ENCODE data around the gene TMC5.

TMC5 gene

DNA sequence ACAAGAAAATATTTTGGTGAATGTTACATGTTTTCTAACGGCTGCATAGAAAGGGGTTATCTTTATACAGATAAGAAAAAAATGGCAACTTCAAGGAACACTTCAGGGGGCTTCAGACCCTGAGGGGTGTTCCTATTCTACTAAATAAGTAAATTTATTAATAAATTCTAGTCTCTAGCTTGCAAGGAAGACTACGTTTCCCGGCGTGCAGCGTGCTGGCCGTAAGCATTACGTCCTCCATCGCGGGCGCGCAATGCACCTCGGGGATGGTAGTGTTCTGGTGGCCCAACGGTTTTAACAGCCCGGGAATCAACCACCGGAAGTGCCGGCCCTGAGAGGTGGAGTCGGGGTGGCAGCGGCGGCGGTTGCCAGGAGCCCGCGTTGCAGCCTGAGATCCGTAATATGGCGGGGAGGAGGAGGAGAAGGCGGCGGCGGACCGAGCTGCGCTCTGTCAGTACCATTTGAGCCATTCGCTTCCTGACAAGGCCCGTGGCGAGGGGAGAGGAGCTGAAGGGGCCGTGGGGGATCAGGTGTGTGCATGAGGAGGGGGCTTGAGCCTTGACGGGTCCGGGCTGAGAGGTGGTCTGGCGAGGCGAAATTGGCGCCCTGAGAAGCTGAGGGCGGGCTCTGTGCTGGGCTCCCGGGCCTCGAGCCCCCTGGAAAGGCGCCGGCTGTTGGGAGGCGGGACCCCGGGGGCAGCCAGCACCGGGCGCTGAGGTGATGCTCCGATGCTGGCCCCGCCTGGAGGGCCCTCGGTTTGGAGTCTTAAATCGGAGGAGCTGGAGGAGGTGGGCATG is 106.1 kb downstream of the TMC5 start, which contains the start of gene CCP110:
CCP110 (plus strand) TSS at position 384 of the 797 bp plus-strand sequence. CDS start 3,940 bp downstream, outside the sequence.
- DNase-seq (ENCODE audit: low spot score) = peak; percentile 93
- in situ Hi-C loops (cut with MboI; ENCODE audit: low pct_unique_long_range_greater_than_20kb, low sequenced_read_pairs, unreplicated experiment) = no loop called here
- TF ChIP-seq, protein P1, sequence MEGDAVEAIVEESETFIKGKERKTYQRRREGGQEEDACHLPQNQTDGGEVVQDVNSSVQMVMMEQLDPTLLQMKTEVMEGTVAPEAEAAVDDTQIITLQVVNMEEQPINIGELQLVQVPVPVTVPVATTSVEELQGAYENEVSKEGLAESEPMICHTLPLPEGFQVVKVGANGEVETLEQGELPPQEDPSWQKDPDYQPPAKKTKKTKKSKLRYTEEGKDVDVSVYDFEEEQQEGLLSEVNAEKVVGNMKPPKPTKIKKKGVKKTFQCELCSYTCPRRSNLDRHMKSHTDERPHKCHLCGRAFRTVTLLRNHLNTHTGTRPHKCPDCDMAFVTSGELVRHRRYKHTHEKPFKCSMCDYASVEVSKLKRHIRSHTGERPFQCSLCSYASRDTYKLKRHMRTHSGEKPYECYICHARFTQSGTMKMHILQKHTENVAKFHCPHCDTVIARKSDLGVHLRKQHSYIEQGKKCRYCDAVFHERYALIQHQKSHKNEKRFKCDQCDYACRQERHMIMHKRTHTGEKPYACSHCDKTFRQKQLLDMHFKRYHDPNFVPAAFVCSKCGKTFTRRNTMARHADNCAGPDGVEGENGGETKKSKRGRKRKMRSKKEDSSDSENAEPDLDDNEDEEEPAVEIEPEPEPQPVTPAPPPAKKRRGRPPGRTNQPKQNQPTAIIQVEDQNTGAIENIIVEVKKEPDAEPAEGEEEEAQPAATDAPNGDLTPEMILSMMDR (IDR thresholded peaks at IDR 0.05; ENCODE audit: extremely low read depth, insufficient read depth, missing control alignments) = no peak

DNA sequence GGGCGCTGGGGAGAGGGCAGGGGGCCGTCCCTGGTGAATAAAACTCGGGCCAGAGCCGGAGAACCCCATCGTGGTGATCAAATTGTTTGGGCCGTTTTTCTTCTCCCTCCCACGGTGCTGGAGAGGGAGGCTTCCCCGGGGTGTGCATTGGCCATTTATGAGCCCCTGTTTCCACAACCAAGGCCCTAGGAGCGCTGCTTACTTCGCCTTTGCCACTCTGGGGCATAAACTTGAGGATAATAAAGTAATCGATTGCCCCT is 106.6 kb downstream of the TMC5 start:
- in situ Hi-C loops (cut with MboI; ENCODE audit: low pct_unique_long_range_greater_than_20kb, low sequenced_read_pairs, unreplicated experiment) = no loop called here
- TF ChIP-seq, protein P1 (IDR thresholded peaks at IDR 0.05; ENCODE audit: extremely low read depth, insufficient read depth, missing control alignments) = no peak
- DNase-seq (ENCODE audit: low spot score) = no peak

DNA sequence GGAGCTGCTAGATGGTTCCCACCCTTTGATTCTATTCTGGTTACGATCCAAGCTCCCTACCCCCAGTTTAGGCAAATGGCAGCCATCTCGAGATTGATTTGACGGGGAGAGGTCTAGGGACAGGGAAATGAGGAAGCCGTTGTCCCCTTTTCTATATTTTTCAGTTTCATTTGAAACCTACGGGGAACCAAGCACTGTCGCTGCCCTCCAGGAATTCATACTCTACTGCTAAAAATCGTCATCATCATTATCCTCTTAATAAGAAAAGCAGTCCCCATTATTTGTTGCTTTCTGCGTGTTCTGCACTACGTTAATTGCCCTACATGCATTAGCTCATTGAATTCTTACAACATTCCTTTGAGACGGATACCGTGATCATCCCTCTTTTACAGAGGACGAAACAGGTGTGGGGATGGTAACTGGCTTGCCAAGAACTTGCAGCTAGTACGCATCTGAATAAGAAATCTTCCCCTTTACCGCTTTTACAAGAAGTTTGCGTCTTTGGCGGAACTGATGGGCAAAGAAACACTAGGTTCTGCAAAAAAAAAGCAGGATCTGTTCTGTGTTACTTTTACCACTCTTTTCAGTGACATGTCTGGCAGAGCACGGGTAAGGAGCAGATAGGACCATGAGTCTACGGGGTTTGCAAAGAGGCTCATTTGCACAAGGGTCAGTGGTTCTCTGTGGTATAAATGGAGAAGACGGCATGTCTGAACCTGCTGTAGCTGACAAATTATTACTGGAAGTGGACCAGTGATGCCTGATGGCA is 107.1 kb downstream of the TMC5 start:
- in situ Hi-C loops (cut with MboI; ENCODE audit: low pct_unique_long_range_greater_than_20kb, low sequenced_read_pairs, unreplicated experiment) = no loop called here
- peak; percentile 42 for DNase-seq (ENCODE audit: low spot score)
- TF ChIP-seq, protein P1 (IDR thresholded peaks at IDR 0.05; ENCODE audit: extremely low read depth, insufficient read depth, missing control alignments) = no peak

DNA sequence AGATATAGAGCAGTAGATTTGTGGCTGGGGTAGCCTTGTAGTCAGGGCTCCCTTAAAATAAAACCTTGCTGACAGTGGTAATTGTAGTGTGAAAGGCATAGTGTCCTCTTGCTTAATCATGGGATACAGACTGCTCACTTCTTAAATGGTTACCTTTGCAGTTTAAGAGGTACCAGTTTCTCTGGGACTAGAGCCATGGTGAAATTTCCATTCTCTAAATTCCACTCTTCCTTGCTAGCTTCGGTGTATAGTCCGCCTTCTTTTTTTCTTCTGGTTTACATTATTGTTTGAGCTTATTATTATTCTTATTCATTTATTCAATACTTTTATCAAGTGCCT is 107.7 kb downstream of the TMC5 start:
- DNase-seq (ENCODE audit: low spot score) = no peak
- TF ChIP-seq, protein P1 (IDR thresholded peaks at IDR 0.05; ENCODE audit: extremely low read depth, insufficient read depth, missing control alignments) = no peak
- in situ Hi-C loops (cut with MboI; ENCODE audit: low pct_unique_long_range_greater_than_20kb, low sequenced_read_pairs, unreplicated experiment) = no loop called here

DNA sequence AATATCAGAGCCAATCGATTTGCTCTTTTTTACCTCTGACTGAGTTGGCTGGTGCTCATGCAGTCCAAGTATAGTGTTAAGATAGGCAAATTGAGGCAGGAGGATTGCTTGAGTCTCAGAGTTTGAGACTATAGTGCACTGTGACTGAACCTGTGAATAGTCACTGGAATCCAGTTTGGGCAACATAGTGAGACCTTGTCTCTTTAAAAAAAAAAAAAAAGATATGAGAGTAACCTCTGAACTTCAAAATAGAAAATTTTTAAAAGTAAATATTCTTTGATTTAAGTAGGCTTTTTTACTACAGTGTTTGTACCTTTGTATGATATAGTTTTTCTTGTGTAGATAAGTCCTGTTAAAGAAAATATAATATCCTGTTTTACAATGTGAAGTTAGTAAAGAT is 109.5 kb downstream of the TMC5 start:
- DNase-seq (ENCODE audit: low spot score) = no peak
- TF ChIP-seq, protein P1 (IDR thresholded peaks at IDR 0.05; ENCODE audit: extremely low read depth, insufficient read depth, missing control alignments) = no peak
- in situ Hi-C loops (cut with MboI; ENCODE audit: low pct_unique_long_range_greater_than_20kb, low sequenced_read_pairs, unreplicated experiment) = no loop called here

DNA sequence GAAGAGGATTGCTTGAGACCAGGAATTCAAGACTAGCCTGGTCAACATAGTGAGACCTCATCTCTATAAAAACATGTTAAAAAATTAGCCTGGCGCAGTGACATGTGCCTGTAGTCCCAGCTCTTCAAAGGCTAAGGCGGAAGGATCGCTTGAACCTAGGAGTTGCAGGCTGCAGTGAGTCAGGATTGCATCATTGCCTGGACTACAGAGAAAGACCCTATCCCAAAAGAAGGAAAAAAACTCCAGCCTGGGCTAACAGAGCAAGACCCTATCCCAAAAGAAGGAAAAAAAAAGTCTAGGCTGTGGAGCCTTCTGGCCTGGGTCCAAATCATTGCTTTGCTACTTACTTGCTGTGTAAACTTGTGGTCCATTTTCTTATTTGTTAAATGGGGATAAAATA is 111.0 kb downstream of the TMC5 start:
- DNase-seq (ENCODE audit: low spot score) = no peak
- TF ChIP-seq, protein P1 (IDR thresholded peaks at IDR 0.05; ENCODE audit: extremely low read depth, insufficient read depth, missing control alignments) = no peak
- in situ Hi-C loops (cut with MboI; ENCODE audit: low pct_unique_long_range_greater_than_20kb, low sequenced_read_pairs, unreplicated experiment) = no loop called here

Data from GM13977 (cell line).